ENCODE data around the gene AGTRAP. TPM values are rescaled to one million over a fixed set of nuclear protein-coding genes. Genes with fewer than 3 reads are reported as not detected.

AGTRAP gene
- total RNA-seq, 1 donor from 2014 or later = 45.2 TPM

DNA sequence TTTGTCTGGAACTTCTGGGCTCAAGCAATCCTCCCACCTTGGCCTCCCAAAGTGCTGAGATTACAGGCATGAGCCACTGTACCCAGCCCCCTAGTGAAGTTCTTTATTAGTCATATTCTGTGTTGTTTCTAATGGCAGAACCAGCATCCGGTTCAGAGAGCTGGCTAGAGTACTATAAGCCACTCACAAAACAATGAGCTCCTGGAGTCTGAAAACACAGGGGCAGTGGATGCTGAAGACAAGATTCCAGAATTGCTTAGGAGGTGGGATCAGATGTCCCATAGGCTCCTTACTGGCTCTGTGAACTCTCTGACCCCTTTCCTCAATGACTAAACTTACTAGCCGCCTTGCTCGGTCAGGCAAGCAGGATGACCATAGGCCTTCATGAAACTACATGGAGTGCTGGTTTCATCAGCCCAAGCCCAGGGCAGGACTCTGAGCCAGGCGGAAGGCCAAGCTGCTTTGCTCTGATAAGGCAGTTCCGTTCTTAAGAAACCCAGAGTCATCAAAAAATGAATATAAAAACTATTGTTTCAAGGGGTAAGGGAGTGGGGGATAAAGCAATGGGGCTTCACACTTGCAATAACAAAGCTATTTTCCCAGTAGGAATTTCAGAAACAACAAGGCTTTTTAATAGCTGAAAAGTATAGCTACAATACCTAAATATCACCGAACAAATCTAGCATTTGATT is 61.7 kb downstream of the AGTRAP start:
- DNase-seq (ENCODE audit: low read depth, low spot score) = peak; percentile 94

DNA sequence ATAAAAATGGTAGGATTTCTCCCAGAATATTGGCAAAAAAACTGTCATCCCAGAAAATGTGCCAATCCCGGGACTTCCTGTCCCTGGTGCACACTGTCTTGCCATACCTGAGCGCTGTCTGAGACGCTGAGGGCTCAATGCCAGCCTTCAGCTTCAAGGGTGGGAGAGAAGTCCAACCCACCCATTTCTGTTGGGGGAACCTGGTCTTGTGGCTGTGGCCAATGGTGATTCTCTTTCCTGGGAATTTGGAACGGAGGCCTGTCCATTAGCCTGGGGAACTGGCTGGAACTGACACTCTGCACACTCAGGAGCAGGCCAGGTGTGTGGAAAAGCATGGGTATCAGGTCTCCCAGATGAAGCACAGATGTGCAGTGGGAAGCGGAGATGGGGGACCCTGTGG is 63.2 kb downstream of the AGTRAP start:
- DNase-seq (ENCODE audit: low read depth, low spot score) = no peak

DNA sequence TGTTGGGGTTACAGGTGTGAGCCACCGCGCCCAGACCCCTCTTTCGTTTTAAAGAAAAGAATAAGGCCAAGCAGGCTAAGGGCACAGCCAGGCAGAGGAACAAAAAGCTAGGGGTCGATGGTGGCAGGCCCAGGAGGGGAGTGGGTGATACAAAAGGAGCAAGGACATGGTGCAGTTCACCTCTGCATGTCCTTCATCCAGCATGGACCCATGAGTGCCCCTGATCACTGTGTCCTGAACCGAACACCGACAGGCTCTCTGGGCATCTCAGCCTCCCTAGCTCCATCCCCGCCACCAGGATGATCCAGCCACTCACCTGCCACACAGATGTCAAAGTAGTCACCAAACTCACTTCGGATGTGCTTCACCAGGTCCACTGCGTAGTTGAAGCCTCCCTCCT is 64.0 kb downstream of the AGTRAP start:
- no peak for DNase-seq (ENCODE audit: low read depth, low spot score)

DNA sequence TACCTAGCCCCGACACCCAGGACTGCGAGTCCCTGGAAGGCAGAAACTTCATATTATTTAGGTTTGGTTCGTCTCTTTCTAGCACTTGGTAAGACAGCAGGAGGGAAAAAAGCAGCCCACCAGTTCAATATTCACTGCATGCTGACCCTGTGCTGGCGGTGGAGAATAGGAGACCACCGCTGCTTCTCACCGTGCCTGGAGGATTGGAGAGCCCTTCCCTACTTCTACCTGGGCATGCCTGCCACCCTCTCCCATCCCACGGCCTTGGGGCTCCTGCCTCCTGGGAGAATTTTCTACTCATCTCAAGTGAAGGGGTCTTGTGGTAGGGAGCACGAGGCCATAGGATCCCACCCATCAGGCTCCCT is 64.4 kb downstream of the AGTRAP start:
- DNase-seq (ENCODE audit: low read depth, low spot score) = no peak

Other genes with a start within 250 kb of the AGTRAP start
- 1.1 TPM in 2 replicates for gene FBXO2, start 81.7 kb upstream of the AGTRAP start, total RNA-seq
- 6.0 and 6.9 TPM in 2 replicates for gene FBXO44, start 81.3 kb upstream of the AGTRAP start, total RNA-seq
- gene FBXO6, start 71.9 kb upstream of the AGTRAP start, total RNA-seq = 1.7 and 1.8 TPM in 2 replicates
- 35.6 and 49.5 TPM in 2 replicates for gene MAD2L2, start 55.0 kb upstream of the AGTRAP start, total RNA-seq
- 0.11 and 0.33 TPM in 2 replicates for gene DRAXIN, start 44.4 kb upstream of the AGTRAP start, total RNA-seq
- not detected in 2 replicates for gene C1orf167, start 26.1 kb downstream of the AGTRAP start, total RNA-seq
- 17.4 and 29.7 TPM in 2 replicates for gene MTHFR, start 69.8 kb downstream of the AGTRAP start, total RNA-seq
- 8.1 and 12.4 TPM in 2 replicates for gene CLCN6, start 70.1 kb downstream of the AGTRAP start, total RNA-seq
- gene NPPA, start 111.6 kb downstream of the AGTRAP start, total RNA-seq = not detected in 2 replicates
- not detected in 2 replicates for gene NPPB, start 122.8 kb downstream of the AGTRAP start, total RNA-seq
- 63.6 and 69.9 TPM in 2 replicates for gene KIAA2013, start 190.3 kb downstream of the AGTRAP start, total RNA-seq
- gene PLOD1, start 198.6 kb downstream of the AGTRAP start, total RNA-seq = 342 and 390 TPM in 2 replicates
- gene MFN2, start 244.3 kb downstream of the AGTRAP start, total RNA-seq = 60.5 and 77.2 TPM in 2 replicates

Measured in pulmonary artery endothelial cell (primary cell).